ENCODE results near the gene MYO10.
"Not testable (repeated sequence)": the region's sequence is repeated elsewhere in the genome, so short reads cannot be mapped to it uniquely, and the experiment has no call there.

The MYO10 gene

GRCh38 chr5:16740066-16740810, 195.8 kb downstream of the MYO10 start:
- no peak for DNase-seq (ENCODE audit: low spot score)

GRCh38 chr5:16738393-16738792, 197.7 kb downstream of the MYO10 start:
- not testable (repeated sequence) for DNase-seq (ENCODE audit: low spot score)

GRCh38 chr5:16737620-16738364, 198.3 kb downstream of the MYO10 start:
- no peak for DNase-seq (ENCODE audit: low spot score)

GRCh38 chr5:16737209-16737608, 198.9 kb downstream of the MYO10 start:
- DNase-seq (ENCODE audit: low spot score), result no peak

- no peak for DNase-seq (ENCODE audit: low spot score)
Observed at GRCh38 chr5:16736158-16736995, 199.7 kb downstream of the MYO10 start.

GRCh38 chr5:16735101-16736060, 200.7 kb downstream of the MYO10 start:
- DNase-seq (ENCODE audit: low spot score), result no peak

- DNase-seq (ENCODE audit: low spot score), result peak; percentile 70
Observed at GRCh38 chr5:16733331-16734006, 202.6 kb downstream of the MYO10 start.

GRCh38 chr5:16732356-16732755, 203.7 kb downstream of the MYO10 start:
- DNase-seq (ENCODE audit: low spot score), result no peak

GRCh38 chr5:16727755-16728325, 208.2 kb downstream of the MYO10 start:
- DNase-seq (ENCODE audit: low spot score), result peak; percentile 57

GRCh38 chr5:16726538-16726946, 209.5 kb downstream of the MYO10 start:
- DNase-seq (ENCODE audit: low spot score), result no peak

GRCh38 chr5:16725575-16725974, 210.5 kb downstream of the MYO10 start:
- DNase-seq (ENCODE audit: low spot score), result no peak

- no peak for DNase-seq (ENCODE audit: low spot score)
Observed at GRCh38 chr5:16723821-16724220, 212.3 kb downstream of the MYO10 start.

GRCh38 chr5:16722097-16722495, 214.0 kb downstream of the MYO10 start:
- no peak for DNase-seq (ENCODE audit: low spot score)

- DNase-seq (ENCODE audit: low spot score), result no peak
Observed at GRCh38 chr5:16721151-16722096, 214.7 kb downstream of the MYO10 start.

- DNase-seq (ENCODE audit: low spot score), result not testable (repeated sequence)
Observed at GRCh38 chr5:16718036-16718435, 218.1 kb downstream of the MYO10 start.

GRCh38 chr5:16713386-16713928, 222.6 kb downstream of the MYO10 start:
- peak; percentile 80 for DNase-seq (ENCODE audit: low spot score)

- DNase-seq (ENCODE audit: low spot score), result no peak
Observed at GRCh38 chr5:16712620-16713019, 223.5 kb downstream of the MYO10 start.

GRCh38 chr5:16712178-16712577, 223.9 kb downstream of the MYO10 start:
- DNase-seq (ENCODE audit: low spot score), result no peak
